H9 (cell line): Measurements from ENCODE around the gene LST1. TPM values are rescaled to one million over a fixed set of nuclear protein-coding genes. Genes with fewer than 3 reads are reported as not detected.

Experiments
- DNase-seq: peaks from one replicate; pipeline ENCODE4 v3.0.0-alpha.2; 2017
- H2AFZ ChIP-seq: one replicate; pipeline ENCODE4 v1.6.1; 2013; ENCODE audit warnings: mild to moderate bottlenecking, low read length, control low read depth, moderate library complexity
- H2AK5ac ChIP-seq: 2 replicates; pipeline ENCODE4 v1.6.1; 2013; ENCODE audit warnings: low read length, control low read depth, mixed read lengths; ENCODE audit not compliant: insufficient read length
- H2BK120ac ChIP-seq: one replicate; pipeline ENCODE4 v1.6.1; 2013; ENCODE audit warnings: low read depth, mild to moderate bottlenecking, low read length, control low read depth, inconsistent platforms; ENCODE audit not compliant: poor library complexity, severe bottlenecking
- H2BK12ac ChIP-seq: 2 replicates; pipeline ENCODE4 v1.6.1; 2013; ENCODE audit warnings: low read length, control low read depth, mixed read lengths, low read depth; ENCODE audit not compliant: insufficient read length
- H2BK15ac ChIP-seq: 2 replicates; pipeline ENCODE4 v1.6.1; 2013; ENCODE audit warnings: low read depth, low read length, control low read depth
- H2BK20ac ChIP-seq: one replicate; pipeline ENCODE4 v1.6.1; 2013; ENCODE audit warnings: low read depth, mild to moderate bottlenecking, low read length, control low read depth, inconsistent platforms; ENCODE audit not compliant: poor library complexity, severe bottlenecking
- H2BK5ac ChIP-seq: 2 replicates; pipeline ENCODE4 v1.6.1; 2013; ENCODE audit warnings: low read length, control low read depth, mixed read lengths; ENCODE audit not compliant: insufficient read length
- H3K14ac ChIP-seq: 2 replicates; pipeline ENCODE4 v1.6.1; 2013; ENCODE audit warnings: low read length, control low read depth; ENCODE audit not compliant: insufficient read depth
- H3K18ac ChIP-seq: 2 replicates; pipeline ENCODE4 v1.6.1; 2013; ENCODE audit warnings: low read depth, mild to moderate bottlenecking, mixed read lengths, low read length, control low read depth; ENCODE audit not compliant: insufficient read length
- H3K23ac ChIP-seq: 2 replicates; pipeline ENCODE4 v1.6.1; 2013; ENCODE audit warnings: low read length, control low read depth, mixed read lengths, low read depth; ENCODE audit not compliant: insufficient read length
- H3K23me2 ChIP-seq: 2 replicates; pipeline ENCODE4 v1.6.1; 2013; ENCODE audit warnings: low read depth, mild to moderate bottlenecking, mixed read lengths, low read length, control low read depth; ENCODE audit not compliant: insufficient read length, poor library complexity, severe bottlenecking
- H3K27ac ChIP-seq: 2 replicates; pipeline ENCODE4 v1.5.1; 2013; ENCODE audit warnings: low read length, control low read depth, mixed read lengths, low read depth; ENCODE audit not compliant: insufficient read length
- H3K27me3 ChIP-seq: 2 replicates; pipeline ENCODE4 v1.6.1; 2013; ENCODE audit warnings: low read length, control low read depth, inconsistent platforms; ENCODE audit not compliant: insufficient read depth
- H3K4ac ChIP-seq: 2 replicates; pipeline ENCODE4 v1.6.1; 2013; ENCODE audit warnings: low read depth, mild to moderate bottlenecking, control low read depth, inconsistent platforms, low read length, moderate library complexity
- H3K4me1 ChIP-seq: 2 replicates; pipeline ENCODE4 v1.6.1; 2013; ENCODE audit warnings: low read length, control low read depth, inconsistent platforms; ENCODE audit not compliant: insufficient read depth
- H3K4me2 ChIP-seq: 2 replicates; pipeline ENCODE4 v1.6.1; 2013; ENCODE audit warnings: low read length, control low read depth, mixed read lengths; ENCODE audit not compliant: insufficient read length, insufficient read depth
- H3K56ac ChIP-seq: 2 replicates; pipeline ENCODE4 v1.6.1; 2013; ENCODE audit warnings: low read depth, mild to moderate bottlenecking, mixed read lengths, low read length, control low read depth; ENCODE audit not compliant: insufficient read length
- H3K79me1 ChIP-seq: 2 replicates; pipeline ENCODE4 v1.6.1; 2013; ENCODE audit warnings: low read depth, mild to moderate bottlenecking, moderate library complexity, low read length, control low read depth, inconsistent platforms; ENCODE audit not compliant: insufficient read depth, poor library complexity, severe bottlenecking
- H3K79me2 ChIP-seq: 2 replicates; pipeline ENCODE4 v1.6.1; 2013; ENCODE audit warnings: low read length, control low read depth, inconsistent platforms; ENCODE audit not compliant: insufficient read depth
- H3K9ac ChIP-seq: 2 replicates; pipeline ENCODE4 v1.6.1; 2013; ENCODE audit warnings: low read length, control low read depth, mixed read lengths; ENCODE audit not compliant: insufficient read length; ENCODE audit errors: extremely low read depth
- H3K9me3 ChIP-seq: one replicate; pipeline ENCODE4 v1.6.1; 2013; ENCODE audit warnings: low read depth, low read length, inconsistent platforms; ENCODE audit not compliant: control insufficient read depth
- H3T11ph ChIP-seq: one replicate; pipeline ENCODE4 v1.6.1; 2013; ENCODE audit warnings: mild to moderate bottlenecking, low read length, control low read depth, inconsistent platforms
- H4K20me1 ChIP-seq: one replicate; pipeline ENCODE4 v1.6.1; 2013; ENCODE audit not compliant: control insufficient read depth, insufficient read length, insufficient read depth
- H4K5ac ChIP-seq: 2 replicates; pipeline ENCODE4 v1.6.1; 2013; ENCODE audit warnings: low read depth, mild to moderate bottlenecking, mixed read lengths, low read length, control low read depth; ENCODE audit not compliant: insufficient read length
- H4K8ac ChIP-seq: replicated peaks from 2 replicates; pipeline ENCODE4 v1.6.1; 2013; ENCODE audit warnings: low read length, control low read depth, mixed read lengths, low read depth; ENCODE audit not compliant: insufficient read length
- H4K91ac ChIP-seq: 2 replicates; pipeline ENCODE4 v1.6.1; 2013; ENCODE audit warnings: low read depth, mild to moderate bottlenecking, moderate library complexity, mixed read lengths, low read length, control low read depth; ENCODE audit not compliant: insufficient read length
- H3K27ac Mint-ChIP-seq, 3 experiments: 2 replicates in 2 of 3; 3 replicates in 1 of 3; pipeline ENCODE4 v1.8.0; 2020 to 2021; ENCODE audit warnings: mixed read lengths in 3 of 3, mild to moderate bottlenecking in 1 of 3, moderate library complexity in 1 of 3
- H3K27me3 Mint-ChIP-seq: 2 replicates; pipeline ENCODE4 v1.8.0; 2021; ENCODE audit warnings: low read depth, mild to moderate bottlenecking, moderate library complexity, mixed read lengths
- H3K36me3 Mint-ChIP-seq, 3 experiments: 2 replicates in 2 of 3; 3 replicates in 1 of 3; pipeline ENCODE4 v1.8.0; 2020 to 2021; ENCODE audit warnings: low read depth in 3 of 3, mixed read lengths in 3 of 3; ENCODE audit not compliant: insufficient read depth in 1 of 3
- H3K4me1 Mint-ChIP-seq, 2 experiments: 2 replicates each; pipeline ENCODE4 v1.8.0; 2020; ENCODE audit warnings: mixed read lengths in 2 of 2
- H3K4me3 Mint-ChIP-seq, 2 experiments: 2 replicates in 1 of 2; 3 replicates in 1 of 2; pipeline ENCODE4 v1.8.0; 2020 to 2021; ENCODE audit warnings: mild to moderate bottlenecking in 2 of 2, mixed read lengths in 2 of 2, moderate library complexity in 1 of 2
- H3K9me3 Mint-ChIP-seq, 2 experiments: 2 replicates in 1 of 2; 3 replicates in 1 of 2; pipeline ENCODE4 v1.8.0; 2020; ENCODE audit warnings: mild to moderate bottlenecking in 2 of 2, mixed read lengths in 2 of 2, moderate library complexity in 1 of 2
- WGBS: extraction: QIAGEN DNeasy Blood & Tissue Kit; methylation state at CpG from one replicate; pipeline ENCODE4 v1.1.7; 2013; ENCODE audit warnings: missing lambda C conversion rate, low lambda C conversion rate, mixed read lengths; ENCODE audit not compliant: insufficient read length; ENCODE audit errors: extremely low coverage; 5-methylcytosine and 5-hydroxymethylcytosine counted together
- microRNA-seq: library from miRNA; unstranded; fragments of <30 nt; microRNA quantifications from one replicate; pipeline ENCODE4, GENCODE V29; 2020; ENCODE audit warnings: borderline microRNAs expressed
- total RNA-seq: library from RNA; stranded (reverse); gene quantifications from 2 replicates; pipeline ENCODE4 v1.2.1, GENCODE V29; 2021
- TF ChIP-seq, protein P1 (sequence below): fragments of 200-600 bp; sonication (generic); conservative IDR thresholded peaks from 3 replicates; pipeline ENCODE4 v1.8.0; 2021; ENCODE audit warnings: antibody characterized with exemption, mild to moderate bottlenecking

LST1 gene
- total RNA-seq, 1 experiment from 2014 or later, result not detected

DNA sequence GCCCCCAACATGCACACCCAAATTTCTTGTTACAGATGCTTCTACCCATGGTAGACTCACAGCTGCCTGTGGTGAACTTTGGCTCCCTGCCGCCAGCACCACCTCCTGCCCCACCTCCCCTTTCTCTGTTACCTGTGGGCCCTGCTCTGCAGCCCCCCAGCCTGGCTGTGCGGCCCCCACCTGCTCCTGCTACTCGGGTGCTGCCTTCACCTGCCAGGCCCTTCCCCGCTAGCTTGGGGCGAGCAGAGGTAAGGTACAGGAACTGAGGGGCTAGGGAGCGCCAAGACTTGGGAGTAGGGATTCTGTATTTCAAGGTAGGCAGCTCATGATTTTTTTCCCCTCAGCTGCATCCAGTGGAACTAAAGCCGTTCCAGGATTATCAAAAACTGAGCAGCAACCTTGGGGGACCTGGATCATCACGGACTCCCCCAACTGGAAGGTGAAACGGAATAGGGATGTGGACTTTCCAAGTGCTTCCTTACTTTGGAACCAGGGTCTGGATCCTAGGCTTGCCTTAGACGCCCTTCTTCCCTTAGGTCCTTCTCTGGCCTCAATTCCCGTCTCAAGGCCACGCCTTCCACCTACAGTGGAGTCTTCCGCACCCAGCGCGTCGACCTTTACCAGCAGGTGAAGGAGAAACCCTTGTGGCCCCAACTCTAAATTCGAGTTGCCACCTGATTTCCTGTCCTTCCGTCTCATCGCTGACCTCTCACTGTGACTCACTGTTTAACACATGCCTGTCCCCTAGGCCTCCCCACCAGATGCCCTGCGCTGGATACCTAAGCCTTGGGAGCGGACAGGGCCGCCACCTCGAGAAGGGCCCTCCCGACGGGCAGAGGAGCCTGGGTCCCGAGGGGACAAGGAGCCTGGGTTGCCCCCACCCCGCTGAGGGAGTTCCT is 50.9 kb downstream of the LST1 start:
- Histone ChIP-seq H3K4ac (no peak overlapping the region), H3K14ac (no peak overlapping the region), H3K4me2 (no peak overlapping the region), H3K27me3 (no peaks in the 10 kb centered on the region), H3K27ac (no peak overlapping the region), H2AK5ac (no peak overlapping the region), H3T11ph (no peak overlapping the region), H2BK12ac (no peak overlapping the region), H2BK5ac (no peak overlapping the region), H2BK20ac (no peak overlapping the region), H3K4me1 (no peaks in the 10 kb centered on the region), H4K8ac (no peak overlapping the region), H3K56ac (no peak overlapping the region), H3K9ac (no peak overlapping the region), H2AFZ (no peak overlapping the region), H3K9me3 (no peaks in the 10 kb centered on the region), H4K91ac (no peak overlapping the region), H4K5ac (no peak overlapping the region), H3K79me1 (no peaks in the 10 kb centered on the region), H4K20me1 (peaks cover 2% of the 10 kb centered on the region), H3K79me2 (no peaks in the 10 kb centered on the region), H3K18ac (no peak overlapping the region), H3K23me2 (no peaks in the 10 kb centered on the region), H3K23ac (no peak overlapping the region), H2BK15ac (no peak overlapping the region), H2BK120ac (no peak overlapping the region)
- no CpG with 5 or more reads among the region's 27 CpGs for WGBS
- no peaks in the 10 kb centered on the region for H3K9me3 Mint-ChIP-seq
- peaks cover 58 to 94% (median 88%) of the 10 kb centered on the region in 3 experiments for H3K36me3 Mint-ChIP-seq
- TF ChIP-seq, protein P1, sequence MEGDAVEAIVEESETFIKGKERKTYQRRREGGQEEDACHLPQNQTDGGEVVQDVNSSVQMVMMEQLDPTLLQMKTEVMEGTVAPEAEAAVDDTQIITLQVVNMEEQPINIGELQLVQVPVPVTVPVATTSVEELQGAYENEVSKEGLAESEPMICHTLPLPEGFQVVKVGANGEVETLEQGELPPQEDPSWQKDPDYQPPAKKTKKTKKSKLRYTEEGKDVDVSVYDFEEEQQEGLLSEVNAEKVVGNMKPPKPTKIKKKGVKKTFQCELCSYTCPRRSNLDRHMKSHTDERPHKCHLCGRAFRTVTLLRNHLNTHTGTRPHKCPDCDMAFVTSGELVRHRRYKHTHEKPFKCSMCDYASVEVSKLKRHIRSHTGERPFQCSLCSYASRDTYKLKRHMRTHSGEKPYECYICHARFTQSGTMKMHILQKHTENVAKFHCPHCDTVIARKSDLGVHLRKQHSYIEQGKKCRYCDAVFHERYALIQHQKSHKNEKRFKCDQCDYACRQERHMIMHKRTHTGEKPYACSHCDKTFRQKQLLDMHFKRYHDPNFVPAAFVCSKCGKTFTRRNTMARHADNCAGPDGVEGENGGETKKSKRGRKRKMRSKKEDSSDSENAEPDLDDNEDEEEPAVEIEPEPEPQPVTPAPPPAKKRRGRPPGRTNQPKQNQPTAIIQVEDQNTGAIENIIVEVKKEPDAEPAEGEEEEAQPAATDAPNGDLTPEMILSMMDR, result no peak
- H3K4me1 Mint-ChIP-seq, result no peaks in the 10 kb centered on the region
- H3K27ac Mint-ChIP-seq, result peak overlapping the region in 2 of 3 experiments; percentile 68 to 79; a peak in 3 of 7 replicates
- no peak for DNase-seq
- no peaks in the 10 kb centered on the region for H3K27me3 Mint-ChIP-seq
- H3K4me3 Mint-ChIP-seq, result peak overlapping the region in 1 of 2 experiments; percentile 38; a peak in 2 of 5 replicates

Small RNA genes lying within 50 kb of the gene (microRNA-seq; reads per million reads assigned to microRNA genes)
- gene MIR6832, result 0.58 reads per million

Other genes with a start within 250 kb of the LST1 start
- 68.6 and 70.7 TPM in 2 replicates for gene HLA-B, start 229.1 kb upstream of the LST1 start, total RNA-seq
- gene MICA, start 182.7 kb upstream of the LST1 start, total RNA-seq, result 8.5 and 8.8 TPM in 2 replicates
- gene MICB, start 88.1 kb upstream of the LST1 start, total RNA-seq, result 6.2 and 6.8 TPM in 2 replicates
- gene MCCD1, start 57.3 kb upstream of the LST1 start, total RNA-seq, result not detected in 2 replicates
- 800 and 813 TPM in 2 replicates for gene DDX39B, start 44.3 kb upstream of the LST1 start, total RNA-seq
- gene ATP6V1G2, start 39.7 kb upstream of the LST1 start, total RNA-seq, result 3.6 and 3.8 TPM in 2 replicates
- 11.8 and 15.1 TPM in 2 replicates for gene NFKBIL1, start 38.7 kb upstream of the LST1 start, total RNA-seq
- not detected in 2 replicates for gene LTA, start 14.0 kb upstream of the LST1 start, total RNA-seq
- not detected in 2 replicates for gene TNF, start 10.7 kb upstream of the LST1 start, total RNA-seq
- not detected in 2 replicates for gene LTB, start 3.9 kb upstream of the LST1 start, total RNA-seq
- gene NCR3, start 6.7 kb downstream of the LST1 start, total RNA-seq, result 0.55 and 0.64 TPM in 2 replicates
- gene AIF1, start 29.0 kb downstream of the LST1 start, total RNA-seq, result 3.2 and 4.2 TPM in 2 replicates
- gene PRRC2A, start 34.4 kb downstream of the LST1 start, total RNA-seq, result 381 and 383 TPM in 2 replicates
- gene BAG6, start 66.4 kb downstream of the LST1 start, total RNA-seq, result 415 and 417 TPM in 2 replicates
- gene APOM, start 69.6 kb downstream of the LST1 start, total RNA-seq, result 3.6 and 3.9 TPM in 2 replicates
- 18.4 and 19.0 TPM in 2 replicates for gene C6orf47, start 74.5 kb downstream of the LST1 start, total RNA-seq
- 23.9 and 26.8 TPM in 2 replicates for gene GPANK1, start 78.7 kb downstream of the LST1 start, total RNA-seq
- 178 and 187 TPM in 2 replicates for gene CSNK2B, start 79.8 kb downstream of the LST1 start, total RNA-seq
- gene LY6G5B, start 83.7 kb downstream of the LST1 start, total RNA-seq, result 21.3 and 21.6 TPM in 2 replicates
- 1.8 and 2.2 TPM in 2 replicates for gene LY6G5C, start 94.8 kb downstream of the LST1 start, total RNA-seq
- 32.9 and 34.4 TPM in 2 replicates for gene ABHD16A, start 117.0 kb downstream of the LST1 start, total RNA-seq
- not detected in 2 replicates for gene LY6G6F, start 120.6 kb downstream of the LST1 start, total RNA-seq
- gene LY6G6D, start 129.1 kb downstream of the LST1 start, total RNA-seq, result not detected in 2 replicates
- gene LY6G6C, start 135.5 kb downstream of the LST1 start, total RNA-seq, result 0.24 TPM in 1 of 2 replicates, not detected in the other
- gene MPIG6B, start 137.1 kb downstream of the LST1 start, total RNA-seq, result not detected in 2 replicates
- gene DDAH2, start 143.0 kb downstream of the LST1 start, total RNA-seq, result 70.5 and 73.2 TPM in 2 replicates
- 265 and 266 TPM in 2 replicates for gene CLIC1, start 150.3 kb downstream of the LST1 start, total RNA-seq
- gene MSH5, start 153.7 kb downstream of the LST1 start, total RNA-seq, result 21.5 and 22.4 TPM in 2 replicates
- gene SAPCD1, start 176.4 kb downstream of the LST1 start, total RNA-seq, result 3.2 and 4.3 TPM in 2 replicates
- 2.5 TPM in 2 replicates for gene VWA7, start 191.1 kb downstream of the LST1 start, total RNA-seq
- 148 and 154 TPM in 2 replicates for gene VARS1, start 209.5 kb downstream of the LST1 start, total RNA-seq
- 114 and 123 TPM in 2 replicates for gene LSM2, start 220.7 kb downstream of the LST1 start, total RNA-seq
- 1.6 and 2.5 TPM in 2 replicates for gene HSPA1L, start 229.0 kb downstream of the LST1 start, total RNA-seq
- gene HSPA1A, start 229.3 kb downstream of the LST1 start, total RNA-seq, result 51.2 and 51.7 TPM in 2 replicates
- 85.1 and 90.5 TPM in 2 replicates for gene HSPA1B, start 241.5 kb downstream of the LST1 start, total RNA-seq